ENCODE measurements around the gene MMP23B. TPM values are rescaled to one million over a fixed set of nuclear protein-coding genes. Genes with fewer than 3 reads are reported as not detected.

MMP23B gene
- total and polyA plus RNA-seq, 2 experiments from 2014 or later = 15.8 to 16.2 TPM

DNA sequence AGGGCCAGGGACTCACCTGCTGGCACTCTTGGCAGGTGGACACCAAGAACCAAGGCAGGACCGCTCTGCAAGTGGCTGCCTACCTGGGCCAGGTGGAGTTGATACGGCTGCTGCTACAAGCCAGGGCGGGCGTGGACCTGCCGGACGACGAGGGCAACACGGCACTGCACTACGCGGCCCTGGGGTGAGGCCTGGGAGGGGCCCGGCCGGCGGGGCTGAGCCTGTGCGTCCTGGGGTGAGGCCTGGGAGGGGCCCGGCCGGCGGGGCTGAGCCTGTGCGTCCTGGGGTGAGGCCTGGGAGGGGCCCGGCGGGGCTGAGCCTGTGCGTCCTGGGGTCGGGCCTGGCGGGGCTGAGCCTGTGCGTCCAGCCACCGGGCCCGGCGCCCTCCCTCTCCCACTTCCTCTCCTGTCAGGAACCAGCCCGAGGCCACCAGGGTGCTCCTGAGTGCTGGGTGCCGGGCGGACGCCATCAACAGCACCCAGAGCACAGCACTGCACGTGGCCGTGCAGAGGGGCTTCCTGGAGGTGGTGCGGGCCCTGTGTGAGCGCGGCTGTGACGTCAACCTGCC is 4.6 kb upstream of the MMP23B start:
- no peak for ATAC-seq
- no peak overlapping the region for H3K27ac Mint-ChIP-seq
- H2AFZ ChIP-seq = no peak overlapping the region
- H3K4me3 Mint-ChIP-seq = no peak overlapping the region
- H3K27me3 Mint-ChIP-seq (ENCODE audit: insufficient read depth, low read depth, poor library complexity) = peaks cover 18% of the 10 kb centered on the region
- H3K27ac ChIP-seq (ENCODE audit: low read depth) = no peak overlapping the region
- H3K9me2 ChIP-seq (ENCODE audit: insufficient read depth) = no peaks in the 10 kb centered on the region
- DNase-seq (ENCODE audit: low spot score) = no peak
- 0 out of 2 replicates have a peak, but pooled peaks cover 3% of the 10 kb centered on the region for H3F3A ChIP-seq (replicated peaks; ENCODE audit: low read depth)
- H3K36me3 ChIP-seq (ENCODE audit: insufficient read depth) = no peaks in the 10 kb centered on the region
- no peaks in the 10 kb centered on the region; the same call in 2 of the 3 replicates for H3K4me1 Mint-ChIP-seq
- H4K20me1 ChIP-seq (replicated peaks; ENCODE audit: insufficient read depth) = no peaks in the 10 kb centered on the region
- TF ChIP-seq JUNB (IDR thresholded peaks at IDR 0.05; ENCODE audit: unreplicated experiment) = no peak
- TF ChIP-seq, protein P1, sequence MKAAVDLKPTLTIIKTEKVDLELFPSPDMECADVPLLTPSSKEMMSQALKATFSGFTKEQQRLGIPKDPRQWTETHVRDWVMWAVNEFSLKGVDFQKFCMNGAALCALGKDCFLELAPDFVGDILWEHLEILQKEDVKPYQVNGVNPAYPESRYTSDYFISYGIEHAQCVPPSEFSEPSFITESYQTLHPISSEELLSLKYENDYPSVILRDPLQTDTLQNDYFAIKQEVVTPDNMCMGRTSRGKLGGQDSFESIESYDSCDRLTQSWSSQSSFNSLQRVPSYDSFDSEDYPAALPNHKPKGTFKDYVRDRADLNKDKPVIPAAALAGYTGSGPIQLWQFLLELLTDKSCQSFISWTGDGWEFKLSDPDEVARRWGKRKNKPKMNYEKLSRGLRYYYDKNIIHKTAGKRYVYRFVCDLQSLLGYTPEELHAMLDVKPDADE (IDR thresholded peaks at IDR 0.05) = no peak
- H3K79me2 ChIP-seq (replicated peaks; ENCODE audit: insufficient read depth) = no peaks in the 10 kb centered on the region
- H3K36me3 Mint-ChIP-seq (ENCODE audit: low read depth) = no peaks in the 10 kb centered on the region
- no peak overlapping the region for H3K4me3 ChIP-seq
- peaks cover 18% of the 10 kb centered on the region for H3K27me3 ChIP-seq (ENCODE audit: insufficient read depth)
- H3K9me3 Mint-ChIP-seq = no peaks in the 10 kb centered on the region; the same call in 1 of the 3 replicates
- H3K4me2 ChIP-seq = no peak overlapping the region
- H3K4me1 ChIP-seq (ENCODE audit: insufficient read depth) = no peaks in the 10 kb centered on the region

DNA sequence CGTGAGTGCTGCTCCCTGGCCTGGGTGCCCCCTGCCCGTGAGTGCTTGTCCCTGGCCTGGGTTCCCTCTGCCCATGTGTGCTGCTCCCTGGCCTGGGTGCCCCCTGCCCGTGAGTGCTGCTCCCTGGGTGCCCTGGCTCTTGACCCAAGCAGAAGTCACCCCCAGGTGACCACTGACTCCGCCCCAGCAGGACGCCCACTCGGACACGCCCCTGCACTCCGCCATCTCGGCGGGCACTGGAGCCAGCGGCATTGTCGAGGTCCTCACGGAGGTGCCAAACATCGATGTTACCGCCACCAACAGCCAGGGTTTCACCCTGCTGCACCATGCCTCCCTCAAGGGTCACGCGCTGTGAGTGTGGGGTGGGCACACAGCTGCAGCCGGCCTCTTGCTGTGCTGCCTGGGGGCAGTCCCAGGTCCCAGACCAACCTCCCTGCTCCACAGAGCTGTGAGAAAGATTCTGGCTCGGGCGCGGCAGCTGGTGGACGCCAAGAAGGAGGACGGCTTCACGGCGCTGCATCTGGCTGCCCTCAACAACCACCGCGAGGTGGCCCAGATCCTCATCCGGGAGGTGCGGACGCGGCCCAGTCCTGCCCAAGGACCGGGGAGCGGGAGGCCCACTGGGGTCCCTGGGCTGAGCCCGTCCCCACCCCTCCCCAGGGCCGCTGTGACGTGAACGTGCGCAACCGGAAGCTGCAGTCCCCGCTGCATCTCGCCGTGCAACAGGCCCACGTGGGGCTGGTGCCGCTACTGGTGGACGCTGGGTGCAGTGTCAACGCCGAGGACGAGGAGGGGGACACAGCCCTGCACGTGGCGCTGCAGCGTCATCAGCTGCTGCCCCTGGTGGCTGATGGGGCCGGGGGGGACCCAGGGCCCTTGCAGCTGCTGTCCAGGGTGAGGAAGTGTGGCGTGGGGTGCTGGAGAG is 3.9 kb upstream of the MMP23B start:
- no peaks in the 10 kb centered on the region for H3K79me2 ChIP-seq (replicated peaks; ENCODE audit: insufficient read depth)
- Mint-ChIP-seq H3K9me3 (no peaks in the 10 kb centered on the region; the same call in 2 of the 3 replicates), H3K4me1 (no peaks in the 10 kb centered on the region), H3K4me3 (peak overlapping the region; percentile 56), H3K36me3 (ENCODE audit: low read depth) (no peaks in the 10 kb centered on the region), H3K27me3 (ENCODE audit: insufficient read depth, low read depth, poor library complexity) (peaks cover 18% of the 10 kb centered on the region), H3K27ac (no peak overlapping the region)
- 0 out of 2 replicates have a peak, but pooled peaks cover 3% of the 10 kb centered on the region for H3F3A ChIP-seq (replicated peaks; ENCODE audit: low read depth)
- no peak overlapping the region for H2AFZ ChIP-seq
- DNase-seq (ENCODE audit: low spot score) (peak; percentile 33), ATAC-seq (no peak)
- no peaks in the 10 kb centered on the region for H3K36me3 ChIP-seq (ENCODE audit: insufficient read depth)
- no peak overlapping the region for H3K27ac ChIP-seq (ENCODE audit: low read depth)
- peak overlapping the region; percentile 77 for H3K4me2 ChIP-seq
- no peaks in the 10 kb centered on the region for H3K9me2 ChIP-seq (ENCODE audit: insufficient read depth)
- peaks cover 19% of the 10 kb centered on the region for H3K27me3 ChIP-seq (ENCODE audit: insufficient read depth)
- no peaks in the 10 kb centered on the region for H4K20me1 ChIP-seq (replicated peaks; ENCODE audit: insufficient read depth)
- H3K4me3 ChIP-seq = peak overlapping the region; percentile 66
- H3K4me1 ChIP-seq (ENCODE audit: insufficient read depth) = no peaks in the 10 kb centered on the region
- TF ChIP-seq, protein P2, sequence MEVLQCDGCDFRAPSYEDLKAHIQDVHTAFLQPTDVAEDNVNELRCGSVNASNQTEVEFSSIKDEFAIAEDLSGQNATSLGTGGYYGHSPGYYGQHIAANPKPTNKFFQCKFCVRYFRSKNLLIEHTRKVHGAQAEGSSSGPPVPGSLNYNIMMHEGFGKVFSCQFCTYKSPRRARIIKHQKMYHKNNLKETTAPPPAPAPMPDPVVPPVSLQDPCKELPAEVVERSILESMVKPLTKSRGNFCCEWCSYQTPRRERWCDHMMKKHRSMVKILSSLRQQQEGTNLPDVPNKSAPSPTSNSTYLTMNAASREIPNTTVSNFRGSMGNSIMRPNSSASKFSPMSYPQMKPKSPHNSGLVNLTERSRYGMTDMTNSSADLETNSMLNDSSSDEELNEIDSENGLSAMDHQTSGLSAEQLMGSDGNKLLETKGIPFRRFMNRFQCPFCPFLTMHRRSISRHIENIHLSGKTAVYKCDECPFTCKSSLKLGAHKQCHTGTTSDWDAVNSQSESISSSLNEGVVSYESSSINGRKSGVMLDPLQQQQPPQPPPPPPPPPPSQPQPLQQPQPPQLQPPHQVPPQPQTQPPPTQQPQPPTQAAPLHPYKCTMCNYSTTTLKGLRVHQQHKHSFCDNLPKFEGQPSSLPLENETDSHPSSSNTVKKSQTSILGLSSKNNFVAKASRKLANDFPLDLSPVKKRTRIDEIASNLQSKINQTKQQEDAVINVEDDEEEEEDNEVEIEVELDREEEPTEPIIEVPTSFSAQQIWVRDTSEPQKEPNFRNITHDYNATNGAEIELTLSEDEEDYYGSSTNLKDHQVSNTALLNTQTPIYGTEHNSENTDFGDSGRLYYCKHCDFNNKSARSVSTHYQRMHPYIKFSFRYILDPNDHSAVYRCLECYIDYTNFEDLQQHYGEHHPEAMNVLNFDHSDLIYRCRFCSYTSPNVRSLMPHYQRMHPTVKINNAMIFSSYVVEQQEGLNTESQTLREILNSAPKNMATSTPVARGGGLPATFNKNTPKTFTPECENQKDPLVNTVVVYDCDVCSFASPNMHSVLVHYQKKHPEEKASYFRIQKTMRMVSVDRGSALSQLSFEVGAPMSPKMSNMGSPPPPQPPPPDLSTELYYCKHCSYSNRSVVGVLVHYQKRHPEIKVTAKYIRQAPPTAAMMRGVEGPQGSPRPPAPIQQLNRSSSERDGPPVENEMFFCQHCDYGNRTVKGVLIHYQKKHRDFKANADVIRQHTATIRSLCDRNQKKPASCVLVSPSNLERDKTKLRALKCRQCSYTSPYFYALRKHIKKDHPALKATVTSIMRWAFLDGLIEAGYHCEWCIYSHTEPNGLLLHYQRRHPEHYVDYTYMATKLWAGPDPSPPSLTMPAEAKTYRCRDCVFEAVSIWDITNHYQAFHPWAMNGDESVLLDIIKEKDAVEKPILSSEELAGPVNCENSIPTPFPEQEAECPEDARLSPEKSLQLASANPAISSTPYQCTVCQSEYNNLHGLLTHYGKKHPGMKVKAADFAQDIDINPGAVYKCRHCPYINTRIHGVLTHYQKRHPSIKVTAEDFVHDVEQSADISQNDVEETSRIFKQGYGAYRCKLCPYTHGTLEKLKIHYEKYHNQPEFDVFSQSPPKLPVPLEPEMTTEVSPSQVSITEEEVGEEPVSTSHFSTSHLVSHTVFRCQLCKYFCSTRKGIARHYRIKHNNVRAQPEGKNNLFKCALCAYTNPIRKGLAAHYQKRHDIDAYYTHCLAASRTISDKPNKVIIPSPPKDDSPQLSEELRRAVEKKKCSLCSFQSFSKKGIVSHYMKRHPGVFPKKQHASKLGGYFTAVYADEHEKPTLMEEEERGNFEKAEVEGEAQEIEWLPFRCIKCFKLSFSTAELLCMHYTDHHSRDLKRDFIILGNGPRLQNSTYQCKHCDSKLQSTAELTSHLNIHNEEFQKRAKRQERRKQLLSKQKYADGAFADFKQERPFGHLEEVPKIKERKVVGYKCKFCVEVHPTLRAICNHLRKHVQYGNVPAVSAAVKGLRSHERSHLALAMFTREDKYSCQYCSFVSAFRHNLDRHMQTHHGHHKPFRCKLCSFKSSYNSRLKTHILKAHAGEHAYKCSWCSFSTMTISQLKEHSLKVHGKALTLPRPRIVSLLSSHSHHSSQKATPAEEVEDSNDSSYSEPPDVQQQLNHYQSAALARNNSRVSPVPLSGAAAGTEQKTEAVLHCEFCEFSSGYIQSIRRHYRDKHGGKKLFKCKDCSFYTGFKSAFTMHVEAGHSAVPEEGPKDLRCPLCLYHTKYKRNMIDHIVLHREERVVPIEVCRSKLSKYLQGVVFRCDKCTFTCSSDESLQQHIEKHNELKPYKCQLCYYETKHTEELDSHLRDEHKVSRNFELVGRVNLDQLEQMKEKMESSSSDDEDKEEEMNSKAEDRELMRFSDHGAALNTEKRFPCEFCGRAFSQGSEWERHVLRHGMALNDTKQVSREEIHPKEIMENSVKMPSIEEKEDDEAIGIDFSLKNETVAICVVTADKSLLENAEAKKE (CRISPR knock-in tag; IDR thresholded peaks at IDR 0.05) = no peak
- TF ChIP-seq, protein P3, sequence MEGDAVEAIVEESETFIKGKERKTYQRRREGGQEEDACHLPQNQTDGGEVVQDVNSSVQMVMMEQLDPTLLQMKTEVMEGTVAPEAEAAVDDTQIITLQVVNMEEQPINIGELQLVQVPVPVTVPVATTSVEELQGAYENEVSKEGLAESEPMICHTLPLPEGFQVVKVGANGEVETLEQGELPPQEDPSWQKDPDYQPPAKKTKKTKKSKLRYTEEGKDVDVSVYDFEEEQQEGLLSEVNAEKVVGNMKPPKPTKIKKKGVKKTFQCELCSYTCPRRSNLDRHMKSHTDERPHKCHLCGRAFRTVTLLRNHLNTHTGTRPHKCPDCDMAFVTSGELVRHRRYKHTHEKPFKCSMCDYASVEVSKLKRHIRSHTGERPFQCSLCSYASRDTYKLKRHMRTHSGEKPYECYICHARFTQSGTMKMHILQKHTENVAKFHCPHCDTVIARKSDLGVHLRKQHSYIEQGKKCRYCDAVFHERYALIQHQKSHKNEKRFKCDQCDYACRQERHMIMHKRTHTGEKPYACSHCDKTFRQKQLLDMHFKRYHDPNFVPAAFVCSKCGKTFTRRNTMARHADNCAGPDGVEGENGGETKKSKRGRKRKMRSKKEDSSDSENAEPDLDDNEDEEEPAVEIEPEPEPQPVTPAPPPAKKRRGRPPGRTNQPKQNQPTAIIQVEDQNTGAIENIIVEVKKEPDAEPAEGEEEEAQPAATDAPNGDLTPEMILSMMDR (conservative IDR thresholded peaks at IDR 0.05; ENCODE audit: low read depth in 2 of 2) = 0 out of 4 replicates have a peak, but pooled peaks have one; percentile 10 to 26
- TF ChIP-seq, protein P4, sequence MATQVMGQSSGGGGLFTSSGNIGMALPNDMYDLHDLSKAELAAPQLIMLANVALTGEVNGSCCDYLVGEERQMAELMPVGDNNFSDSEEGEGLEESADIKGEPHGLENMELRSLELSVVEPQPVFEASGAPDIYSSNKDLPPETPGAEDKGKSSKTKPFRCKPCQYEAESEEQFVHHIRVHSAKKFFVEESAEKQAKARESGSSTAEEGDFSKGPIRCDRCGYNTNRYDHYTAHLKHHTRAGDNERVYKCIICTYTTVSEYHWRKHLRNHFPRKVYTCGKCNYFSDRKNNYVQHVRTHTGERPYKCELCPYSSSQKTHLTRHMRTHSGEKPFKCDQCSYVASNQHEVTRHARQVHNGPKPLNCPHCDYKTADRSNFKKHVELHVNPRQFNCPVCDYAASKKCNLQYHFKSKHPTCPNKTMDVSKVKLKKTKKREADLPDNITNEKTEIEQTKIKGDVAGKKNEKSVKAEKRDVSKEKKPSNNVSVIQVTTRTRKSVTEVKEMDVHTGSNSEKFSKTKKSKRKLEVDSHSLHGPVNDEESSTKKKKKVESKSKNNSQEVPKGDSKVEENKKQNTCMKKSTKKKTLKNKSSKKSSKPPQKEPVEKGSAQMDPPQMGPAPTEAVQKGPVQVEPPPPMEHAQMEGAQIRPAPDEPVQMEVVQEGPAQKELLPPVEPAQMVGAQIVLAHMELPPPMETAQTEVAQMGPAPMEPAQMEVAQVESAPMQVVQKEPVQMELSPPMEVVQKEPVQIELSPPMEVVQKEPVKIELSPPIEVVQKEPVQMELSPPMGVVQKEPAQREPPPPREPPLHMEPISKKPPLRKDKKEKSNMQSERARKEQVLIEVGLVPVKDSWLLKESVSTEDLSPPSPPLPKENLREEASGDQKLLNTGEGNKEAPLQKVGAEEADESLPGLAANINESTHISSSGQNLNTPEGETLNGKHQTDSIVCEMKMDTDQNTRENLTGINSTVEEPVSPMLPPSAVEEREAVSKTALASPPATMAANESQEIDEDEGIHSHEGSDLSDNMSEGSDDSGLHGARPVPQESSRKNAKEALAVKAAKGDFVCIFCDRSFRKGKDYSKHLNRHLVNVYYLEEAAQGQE (IDR thresholded peaks at IDR 0.05; ENCODE audit: unreplicated experiment) = peak; percentile 39
- no peak for TF ChIP-seq POLR2AphosphoS5 (IDR thresholded peaks at IDR 0.05; ENCODE audit: low read depth)

Data from GM23338 (cell line).